Endothelial cell of umbilical vein (primary cell): ENCODE results near the gene ALDH1A2. TPM values are rescaled to one million over a fixed set of nuclear protein-coding genes. Genes with fewer than 3 reads are reported as not detected.

ENCODE experiments used
- BruUV-seq: library from RNA; stranded (reverse); fragments of 400-500 nt; replicated peaks from 2 replicates; lab custom pipeline; 2021; lab: Mats Ljungman, UMichigan
- CTCF ChIA-PET: fragments of 300-600, 350-600 bp; sonication (Branson Sonifier 250); formaldehyde crosslinking; loops from one replicate; lab custom pipeline; 2021; ENCODE audit warnings: antibody characterized with exemption, inconsistent platforms; lab: Charles Lee
- POLR2A ChIA-PET: fragments of 300-600, 350-600 bp; sonication (Branson Sonifier 250); formaldehyde crosslinking; loops from one replicate; lab custom pipeline; 2021; ENCODE audit warnings: antibody characterized with exemption, inconsistent platforms; lab: Charles Lee
- DNase-seq: peaks from one replicate; pipeline ENCODE4 v3.0.0-alpha.2; 2011; ENCODE audit warnings: low read depth, low spot score
- FAIRE-seq: peaks from 2 replicates; lab custom pipeline; 2011; peaks lifted over from hg19 to GRCh38; lab: Jason Lieb, UNC
- H2AFZ ChIP-seq: 2 replicates; pipeline ENCODE4 v1.6.0; 2012; ENCODE audit warnings: low read depth, low read length, control low read depth, inconsistent platforms
- H3K27ac ChIP-seq: 2 replicates; pipeline ENCODE4 v1.5.1; 2011; ENCODE audit warnings: low read depth, mild to moderate bottlenecking, control low read depth, low read length, moderate library complexity; ENCODE audit not compliant: insufficient read depth
- H3K27me3 ChIP-seq, 2 experiments: 2 replicates each; pipeline versions ENCODE4 v1.6.0 to v1.6.1; 2011; ENCODE audit warnings: low read length in 2 of 2, mixed read lengths in 1 of 2; ENCODE audit not compliant: control insufficient read depth in 2 of 2, insufficient read depth in 2 of 2
- H3K36me3 ChIP-seq, 2 experiments: 2 replicates in 1 of 2; 3 replicates in 1 of 2; pipeline ENCODE4 v1.5.1; 2011; ENCODE audit warnings: low read length in 2 of 2, mild to moderate bottlenecking in 1 of 2, moderate library complexity in 1 of 2; ENCODE audit not compliant: control insufficient read depth in 2 of 2, insufficient read depth in 2 of 2; ENCODE audit errors: extremely low read depth in 1 of 2
- H3K4me1 ChIP-seq: 3 replicates; pipeline ENCODE4 v1.5.1; 2011; ENCODE audit warnings: mild to moderate bottlenecking, low read length; ENCODE audit not compliant: control insufficient read depth, insufficient read depth; ENCODE audit errors: extremely low read depth
- H3K4me2 ChIP-seq: 2 replicates; pipeline ENCODE4 v1.6.1; 2011; ENCODE audit warnings: low read length, control low read depth, mixed read lengths; ENCODE audit not compliant: insufficient read depth
- H3K4me3 ChIP-seq, 3 experiments: fragments of 200-600 bp in 1 of 3; sonication (generic), shearing (Covaris generic) in 1 of 3; replicated peaks in 1 of 3; 2 replicates each; pipeline ENCODE4 v1.5.1; 2011 to 2016; ENCODE audit warnings: control low read depth in 3 of 3, low read length in 3 of 3, mild to moderate bottlenecking in 2 of 3, inconsistent platforms in 1 of 3, low read depth in 1 of 3, moderate library complexity in 1 of 3; ENCODE audit not compliant: insufficient read depth in 1 of 3
- H3K79me2 ChIP-seq: 2 replicates; pipeline ENCODE4 v1.6.0; 2012; ENCODE audit warnings: low read length, inconsistent platforms; ENCODE audit not compliant: control insufficient read depth, insufficient read depth
- H3K9ac ChIP-seq: replicated peaks from 2 replicates; pipeline ENCODE3; 2011; ENCODE audit warnings: low read length, control low read depth; ENCODE audit not compliant: insufficient read depth; ENCODE audit errors: extremely low read depth
- H3K9me1 ChIP-seq: replicated peaks from 3 replicates; pipeline ENCODE4 v1.6.0; 2011; ENCODE audit warnings: mild to moderate bottlenecking, low read length; ENCODE audit not compliant: control insufficient read depth, insufficient read depth; ENCODE audit errors: extremely low read depth
- H3K9me3 ChIP-seq: replicated peaks from 2 replicates; pipeline ENCODE4 v1.5.1; 2012; ENCODE audit warnings: low read length, inconsistent platforms; ENCODE audit not compliant: control insufficient read depth, insufficient read depth
- H4K20me1 ChIP-seq: replicated peaks from 2 replicates; pipeline ENCODE3; 2011; ENCODE audit warnings: mild to moderate bottlenecking, low read length; ENCODE audit not compliant: control insufficient read depth, insufficient read depth; ENCODE audit errors: extremely low read depth
- EZH2 ChIP-seq: IDR thresholded peaks from 2 replicates; pipeline ENCODE4 v1.6.1; 2012; ENCODE audit warnings: borderline replicate concordance, low read depth, mild to moderate bottlenecking, moderate library complexity, low read length, inconsistent platforms; ENCODE audit not compliant: severe bottlenecking
- FOS ChIP-seq: IDR thresholded peaks from 2 replicates; pipeline ENCODE4 v1.6.1; 2011; ENCODE audit warnings: mild to moderate bottlenecking, low read length, moderate library complexity, borderline replicate concordance; ENCODE audit not compliant: insufficient read depth
- GATA2 ChIP-seq: IDR thresholded peaks from 2 replicates; pipeline ENCODE4 v1.7.0; 2011; ENCODE audit warnings: low read depth, mild to moderate bottlenecking, moderate library complexity, mixed read lengths, low read length; ENCODE audit not compliant: insufficient read length, insufficient read depth
- JUN ChIP-seq: IDR thresholded peaks from 2 replicates; pipeline ENCODE4 v1.6.1; 2011; ENCODE audit warnings: borderline replicate concordance, low read depth; ENCODE audit not compliant: insufficient read length, insufficient read depth
- MYC ChIP-seq: IDR thresholded peaks from one replicate; pipeline ENCODE4 v1.6.1; 2011; ENCODE audit warnings: mild to moderate bottlenecking, low read depth, low read length
- POLR2A ChIP-seq: IDR thresholded peaks from 2 replicates; pipeline ENCODE4 v1.6.1; 2012; ENCODE audit warnings: low read depth, mild to moderate bottlenecking, control low read depth, low read length
- POLR2AphosphoS5 ChIP-seq: IDR thresholded peaks from 2 replicates; pipeline ENCODE4 v1.6.1; 2012; ENCODE audit warnings: low read depth, mild to moderate bottlenecking, control low read depth, low read length, moderate library complexity; ENCODE audit not compliant: insufficient read depth
- dilution Hi-C: fragments of 300-500 bp; cut with MboI; formaldehyde crosslinking; loops from one replicate; pipeline ENCODE4 v1.15.0; 2019; ENCODE audit warnings: low sequenced_read_pairs; ENCODE audit not compliant: extremely low pct_ligation_motif_present
- intact Hi-C: fragments of 100-400 bp; cut with micrococcal nuclease; formaldehyde crosslinking; loops from one replicate; pipeline ENCODE4 v1.10.0; 2022
- polyA plus RNA-seq, 4 experiments: library from polyadenylated mRNA; depleted of rRNA in 3 of 4; stranded (reverse) in 3 of 4; unstranded in 1 of 4; fragments of >200 nt; gene quantifications; 2 replicates each; pipeline versions ENCODE4 v1.2.1 to v1.2.3, GENCODE V29; 2011 to 2012; ENCODE audit warnings: missing spikeins in 1 of 4
- total RNA-seq: library from RNA; stranded (reverse); gene quantifications from 2 replicates; pipeline ENCODE4 v1.2.3, GENCODE V29; 2021
- TF ChIP-seq, protein P1 (sequence below): IDR thresholded peaks from 2 replicates; pipeline ENCODE4 v1.6.1; 2011; ENCODE audit not compliant: insufficient read depth, insufficient read length
- TF ChIP-seq, protein P2 (sequence below), 2 donors: IDR thresholded peaks; 1 replicate in 1 of 2; 2 replicates in 1 of 2; pipeline ENCODE4 v1.5.1; 2011; ENCODE audit warnings: low read length in 2 of 2, mild to moderate bottlenecking in 2 of 2, moderate library complexity in 2 of 2, control low read depth in 1 of 2, inconsistent platforms in 1 of 2, low read depth in 1 of 2; ENCODE audit not compliant: insufficient read depth in 1 of 2; ENCODE audit errors: extremely low read depth in 1 of 2

The ALDH1A2 gene
- total and polyA plus RNA-seq, 2 donors (not counting 3 experiments of a cell fraction or from before 2014, with no cell fraction given) = 16.3 to 34.9 TPM

DNA sequence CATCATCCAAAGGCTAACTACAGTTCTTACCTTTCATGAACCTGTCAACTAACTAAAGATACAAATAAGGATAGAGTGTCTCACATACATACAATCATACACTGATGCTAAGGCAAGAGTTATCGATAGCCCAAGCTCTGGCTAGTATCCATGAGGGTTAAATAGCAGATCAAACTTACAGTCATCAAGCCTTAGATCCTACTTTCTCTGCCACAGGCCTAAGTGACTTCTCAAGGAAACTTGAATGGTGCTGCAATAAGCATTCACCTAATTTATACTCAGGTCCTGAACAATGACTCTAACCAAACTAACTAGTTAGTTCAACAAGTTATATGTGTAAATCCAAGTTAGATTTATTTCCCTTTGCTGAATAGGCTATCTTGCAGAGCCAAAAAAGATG, 51.0 kb downstream of the ALDH1A2 start:
- H3K4me2 ChIP-seq = no peak overlapping the region
- TF ChIP-seq JUN (no peak), MYC (no peak), FOS (no peak), EZH2 (no peak), POLR2A (no peak), POLR2AphosphoS5 (no peak), GATA2 (no peak)
- TF ChIP-seq, protein P1, sequence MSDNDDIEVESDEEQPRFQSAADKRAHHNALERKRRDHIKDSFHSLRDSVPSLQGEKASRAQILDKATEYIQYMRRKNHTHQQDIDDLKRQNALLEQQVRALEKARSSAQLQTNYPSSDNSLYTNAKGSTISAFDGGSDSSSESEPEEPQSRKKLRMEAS = no peak
- TF ChIP-seq, protein P2, sequence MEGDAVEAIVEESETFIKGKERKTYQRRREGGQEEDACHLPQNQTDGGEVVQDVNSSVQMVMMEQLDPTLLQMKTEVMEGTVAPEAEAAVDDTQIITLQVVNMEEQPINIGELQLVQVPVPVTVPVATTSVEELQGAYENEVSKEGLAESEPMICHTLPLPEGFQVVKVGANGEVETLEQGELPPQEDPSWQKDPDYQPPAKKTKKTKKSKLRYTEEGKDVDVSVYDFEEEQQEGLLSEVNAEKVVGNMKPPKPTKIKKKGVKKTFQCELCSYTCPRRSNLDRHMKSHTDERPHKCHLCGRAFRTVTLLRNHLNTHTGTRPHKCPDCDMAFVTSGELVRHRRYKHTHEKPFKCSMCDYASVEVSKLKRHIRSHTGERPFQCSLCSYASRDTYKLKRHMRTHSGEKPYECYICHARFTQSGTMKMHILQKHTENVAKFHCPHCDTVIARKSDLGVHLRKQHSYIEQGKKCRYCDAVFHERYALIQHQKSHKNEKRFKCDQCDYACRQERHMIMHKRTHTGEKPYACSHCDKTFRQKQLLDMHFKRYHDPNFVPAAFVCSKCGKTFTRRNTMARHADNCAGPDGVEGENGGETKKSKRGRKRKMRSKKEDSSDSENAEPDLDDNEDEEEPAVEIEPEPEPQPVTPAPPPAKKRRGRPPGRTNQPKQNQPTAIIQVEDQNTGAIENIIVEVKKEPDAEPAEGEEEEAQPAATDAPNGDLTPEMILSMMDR (IDR thresholded peaks at IDR 0.05; ENCODE audit: extremely low read depth in 1 of 2, insufficient read depth in 1 of 2, low read depth in 1 of 2, low read length in 2 of 2) = no peak
- no peak overlapping the region for H3K9ac ChIP-seq
- no peak overlapping the region for H3K27ac ChIP-seq
- no TSS peak for BruUV-seq
- H3K9me1 ChIP-seq = no peaks in the 10 kb centered on the region
- peaks cover 11% of the 10 kb centered on the region for H3K4me1 ChIP-seq
- H3K79me2 ChIP-seq = no peaks in the 10 kb centered on the region
- POLR2A ChIA-PET = no interaction called here
- FAIRE-seq (no peak), DNase-seq (no peak)
- no peak overlapping the region for H3K4me3 ChIP-seq
- no peaks in the 10 kb centered on the region for H3K36me3 ChIP-seq
- H3K9me3 ChIP-seq = no peaks in the 10 kb centered on the region
- CTCF ChIA-PET = no interaction called here
- no peak overlapping the region for H2AFZ ChIP-seq
- H4K20me1 ChIP-seq = no peaks in the 10 kb centered on the region
- dilution Hi-C loops = no loop called here
- no peaks in the 10 kb centered on the region for H3K27me3 ChIP-seq
- intact Hi-C loops = no loop called here
